HFF-Myc (cell line): Measurements from ENCODE around the gene OR1F1.

ENCODE experiments used
- DNase-seq: peaks from one replicate; pipeline ENCODE4 v3.0.0-alpha.2; 2011; ENCODE audit warnings: low read depth; ENCODE audit errors: extremely low read depth
- H3K4me3 ChIP-seq: replicated peaks from 2 replicates; pipeline ENCODE4 v1.5.1; 2011; ENCODE audit warnings: low read depth, mild to moderate bottlenecking, control low read depth, low read length
- TF ChIP-seq, protein P1 (sequence below): IDR thresholded peaks from 2 replicates; pipeline ENCODE4 v1.5.1; 2012; ENCODE audit warnings: mild to moderate bottlenecking, low read depth, low read length, control low read depth; ENCODE audit errors: missing control alignments

Gene OR1F1

DNA sequence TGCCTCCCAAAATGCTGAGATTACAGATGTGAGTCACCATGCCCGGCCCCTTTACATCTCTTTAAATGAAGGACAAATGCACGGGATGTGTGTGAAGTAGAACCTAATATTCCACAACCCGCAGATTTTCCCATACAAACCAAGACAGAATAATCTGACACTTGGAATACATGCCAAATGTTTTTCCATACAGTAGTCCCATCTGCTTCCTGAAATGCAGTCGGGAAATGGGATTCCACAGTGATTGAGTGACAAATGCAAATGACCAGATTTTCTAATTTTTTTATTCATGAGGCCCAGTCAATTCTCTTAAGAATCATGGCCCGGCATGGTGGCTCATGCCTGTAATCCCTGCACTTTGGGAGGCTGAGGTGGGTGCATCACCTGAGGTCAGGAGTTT is 53.8 kb downstream of the OR1F1 start:
- DNase-seq, result no peak
- TF ChIP-seq, protein P1, sequence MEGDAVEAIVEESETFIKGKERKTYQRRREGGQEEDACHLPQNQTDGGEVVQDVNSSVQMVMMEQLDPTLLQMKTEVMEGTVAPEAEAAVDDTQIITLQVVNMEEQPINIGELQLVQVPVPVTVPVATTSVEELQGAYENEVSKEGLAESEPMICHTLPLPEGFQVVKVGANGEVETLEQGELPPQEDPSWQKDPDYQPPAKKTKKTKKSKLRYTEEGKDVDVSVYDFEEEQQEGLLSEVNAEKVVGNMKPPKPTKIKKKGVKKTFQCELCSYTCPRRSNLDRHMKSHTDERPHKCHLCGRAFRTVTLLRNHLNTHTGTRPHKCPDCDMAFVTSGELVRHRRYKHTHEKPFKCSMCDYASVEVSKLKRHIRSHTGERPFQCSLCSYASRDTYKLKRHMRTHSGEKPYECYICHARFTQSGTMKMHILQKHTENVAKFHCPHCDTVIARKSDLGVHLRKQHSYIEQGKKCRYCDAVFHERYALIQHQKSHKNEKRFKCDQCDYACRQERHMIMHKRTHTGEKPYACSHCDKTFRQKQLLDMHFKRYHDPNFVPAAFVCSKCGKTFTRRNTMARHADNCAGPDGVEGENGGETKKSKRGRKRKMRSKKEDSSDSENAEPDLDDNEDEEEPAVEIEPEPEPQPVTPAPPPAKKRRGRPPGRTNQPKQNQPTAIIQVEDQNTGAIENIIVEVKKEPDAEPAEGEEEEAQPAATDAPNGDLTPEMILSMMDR, result no peak
- H3K4me3 ChIP-seq, result no peak overlapping the region

DNA sequence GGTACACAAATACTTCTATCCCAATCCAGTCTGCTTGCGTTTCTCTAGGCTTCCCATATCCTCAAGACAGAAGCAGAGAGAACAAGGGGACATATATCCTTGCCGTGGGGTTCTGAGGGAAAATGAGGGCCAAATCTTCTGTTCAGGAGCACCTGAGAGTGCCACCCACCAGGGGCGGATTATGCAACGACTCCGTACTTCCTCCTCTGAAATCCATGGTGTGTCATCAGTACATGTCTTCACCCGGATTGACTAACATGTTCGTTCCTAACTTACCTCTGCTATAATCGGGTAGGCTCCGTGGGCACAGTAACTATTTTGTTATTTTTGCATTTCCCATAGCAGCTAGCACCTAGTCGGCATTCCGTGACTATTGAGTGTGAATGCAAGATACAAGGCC is 54.7 kb downstream of the OR1F1 start:
- no peak for DNase-seq
- no peak overlapping the region for H3K4me3 ChIP-seq
- TF ChIP-seq, protein P1, result no peak

DNA sequence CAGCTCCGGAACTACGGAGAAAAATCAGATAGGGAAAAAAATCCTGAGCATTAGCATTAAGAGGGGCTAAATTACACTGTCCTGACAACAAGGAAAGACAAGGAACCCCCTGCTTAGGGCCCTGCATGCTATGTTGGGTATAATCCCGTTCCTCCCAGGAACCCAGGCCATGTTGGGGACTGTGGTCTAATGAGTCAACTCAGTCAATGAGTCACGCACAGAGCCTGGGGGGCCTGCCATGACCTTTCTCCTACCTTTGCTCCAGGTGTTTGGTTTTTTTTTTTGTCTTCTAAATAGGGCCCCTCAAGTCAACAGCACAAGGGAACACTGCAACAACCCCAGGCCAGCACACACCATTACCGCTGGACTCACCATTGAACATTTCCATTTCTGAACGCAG is 55.9 kb downstream of the OR1F1 start:
- no peak overlapping the region for H3K4me3 ChIP-seq
- no peak for DNase-seq
- TF ChIP-seq, protein P1, result no peak

DNA sequence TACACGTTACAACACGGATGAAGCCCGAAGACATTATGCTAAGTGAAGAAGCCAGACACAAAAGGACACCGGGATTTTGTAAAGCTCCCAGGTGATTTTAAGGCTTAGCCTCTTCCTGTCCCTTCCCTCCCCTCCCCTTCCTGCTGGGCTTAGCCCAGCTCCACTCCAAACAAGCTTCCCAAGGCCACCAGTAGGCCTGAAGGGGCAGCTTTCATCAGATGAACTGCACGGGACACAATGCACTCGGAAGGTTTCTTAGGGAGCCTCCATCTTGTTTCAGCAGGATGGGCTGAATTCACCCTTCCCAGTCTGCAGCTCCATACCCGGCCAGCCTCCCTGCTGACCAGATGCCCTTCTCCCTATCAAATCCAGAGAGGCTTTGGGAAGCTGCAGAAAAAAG is 58.0 kb downstream of the OR1F1 start:
- DNase-seq, result no peak
- H3K4me3 ChIP-seq, result no peak overlapping the region
- TF ChIP-seq, protein P1, result no peak

DNA sequence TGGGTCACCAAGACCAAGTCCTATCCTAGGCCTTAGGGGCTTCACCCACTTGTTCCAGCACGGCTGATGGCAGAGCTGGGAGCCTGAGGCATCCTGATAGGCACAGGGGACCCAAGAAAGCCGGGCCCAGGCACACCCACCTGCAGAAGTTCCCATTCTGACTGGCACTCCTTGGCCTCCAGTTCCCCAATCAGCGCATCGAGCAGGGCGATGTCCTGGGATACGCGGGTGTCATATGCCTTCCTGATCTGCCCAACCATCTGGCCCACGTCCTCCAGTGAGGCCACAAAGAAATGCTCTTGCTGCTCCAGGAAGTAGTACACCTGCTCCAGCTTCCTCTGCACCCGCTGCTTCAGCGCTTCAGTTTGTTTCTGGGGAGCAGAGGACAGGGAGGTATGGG is 58.9 kb downstream of the OR1F1 start:
- H3K4me3 ChIP-seq, result no peak overlapping the region
- DNase-seq, result no peak
- TF ChIP-seq, protein P1, result no peak

DNA sequence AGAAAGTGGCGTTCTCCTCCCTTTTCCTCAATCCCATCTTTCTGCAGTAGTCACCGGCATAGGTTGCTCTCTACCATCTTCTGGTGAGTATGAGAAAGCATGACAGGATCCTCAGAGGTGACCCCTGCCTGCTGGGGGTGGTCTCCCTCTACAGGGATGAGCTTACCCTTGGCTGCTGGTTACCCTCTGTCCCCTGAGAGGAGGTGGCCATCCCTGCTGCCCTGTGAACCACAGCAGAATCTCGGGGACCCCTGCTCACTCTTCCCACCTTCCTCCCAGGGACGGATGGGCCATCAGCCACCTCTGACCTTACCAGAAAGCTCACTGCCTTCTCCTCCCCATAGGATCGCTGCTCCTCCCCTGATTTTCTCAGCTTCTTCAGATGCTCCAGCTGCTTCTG is 60.6 kb downstream of the OR1F1 start:
- H3K4me3 ChIP-seq, result no peak overlapping the region
- DNase-seq, result no peak
- TF ChIP-seq, protein P1, result no peak

DNA sequence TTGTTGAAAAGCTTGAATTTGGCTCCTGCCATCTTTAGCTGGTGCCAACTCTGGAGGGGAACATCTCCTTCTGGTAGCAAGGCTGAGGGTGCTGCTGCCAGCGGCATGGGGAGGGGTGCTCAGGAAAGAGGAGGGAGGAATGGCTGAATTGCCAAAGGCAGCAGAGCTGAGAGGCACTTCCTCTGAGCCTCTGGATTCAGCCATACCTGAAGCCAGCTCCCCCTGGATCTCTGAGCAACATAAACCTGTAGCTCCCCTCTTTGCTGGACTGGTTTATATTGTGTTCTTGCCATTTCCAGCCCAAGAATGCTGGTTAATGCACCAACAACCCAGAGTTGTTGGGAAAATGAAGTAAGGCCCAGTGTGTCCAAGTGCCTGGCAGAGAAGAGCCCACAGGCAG is 61.0 kb downstream of the OR1F1 start:
- TF ChIP-seq, protein P1, result no peak
- no peak for DNase-seq
- no peak overlapping the region for H3K4me3 ChIP-seq
